ENCODE data around the gene HES2.

GRCh38 chr1:6414443-6414844 lies 5.3 kb downstream of the HES2 start:
- TF ChIP-seq EZH2 (IDR thresholded peaks at IDR 0.05; ENCODE audit: borderline replicate concordance), result no peak
- peak; percentile 46 for TF ChIP-seq CTCF (IDR thresholded peaks at IDR 0.05; ENCODE audit: poor library complexity)
